Liver (tissue), 3 donors: ENCODE data around the gene SYCP2L.

Experiments used
- EGR1 ChIP-seq, 2 donors: IDR thresholded peaks; 2 replicates each; pipeline ENCODE4 v1.6.1; 2016 to 2018; ENCODE audit warnings: antibody characterized with exemption in 2 of 2, low read depth in 2 of 2
- JUND ChIP-seq, 2 donors: IDR thresholded peaks; 2 replicates each; pipeline ENCODE4 v1.6.1; 2016; ENCODE audit warnings: antibody characterized with exemption in 2 of 2
- TAF1 ChIP-seq: conservative IDR thresholded peaks from 2 replicates; pipeline ENCODE4 v1.6.1; 2016; ENCODE audit warnings: antibody characterized with exemption, mild to moderate bottlenecking
- YY1 ChIP-seq: IDR thresholded peaks from 2 replicates; pipeline ENCODE4 v1.6.1; 2016; ENCODE audit warnings: antibody characterized with exemption, mild to moderate bottlenecking
- TF ChIP-seq, protein P1 (sequence below): fragments of 150-350 bp; IDR thresholded peaks from 2 replicates; pipeline ENCODE4 v1.5.1; 2017; ENCODE audit warnings: improper control_type of control experiment, low read depth, low read length; ENCODE audit not compliant: missing input control
- donor health status: healthy.
- donor health status: healthy.

DNA sequence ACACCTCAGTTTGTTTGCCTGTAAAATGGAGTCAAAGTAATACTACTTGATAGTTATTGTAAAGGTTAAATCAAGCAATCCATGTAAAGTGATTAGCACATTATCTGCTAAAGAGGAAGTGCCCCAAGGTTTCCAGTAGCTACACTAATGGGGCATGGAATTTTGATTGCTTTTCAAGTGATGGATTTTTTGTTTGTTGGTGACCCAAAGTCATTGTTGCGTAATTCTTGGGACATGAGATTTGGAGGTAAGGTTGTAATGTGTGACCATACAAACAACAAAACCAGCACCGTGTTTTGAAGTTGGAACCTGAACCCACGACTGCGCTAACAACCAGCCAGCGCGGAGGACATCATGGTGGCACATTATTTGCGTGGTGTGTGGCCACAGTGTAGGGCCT, 17.2 kb downstream of the SYCP2L start:
- TF ChIP-seq JUND (IDR thresholded peaks at IDR 0.05) (no peak), YY1 (no peak), EGR1 (IDR thresholded peaks at IDR 0.05; ENCODE audit: low read depth in 2 of 2) (no peak), TAF1 (no peak)
- TF ChIP-seq, protein P1, sequence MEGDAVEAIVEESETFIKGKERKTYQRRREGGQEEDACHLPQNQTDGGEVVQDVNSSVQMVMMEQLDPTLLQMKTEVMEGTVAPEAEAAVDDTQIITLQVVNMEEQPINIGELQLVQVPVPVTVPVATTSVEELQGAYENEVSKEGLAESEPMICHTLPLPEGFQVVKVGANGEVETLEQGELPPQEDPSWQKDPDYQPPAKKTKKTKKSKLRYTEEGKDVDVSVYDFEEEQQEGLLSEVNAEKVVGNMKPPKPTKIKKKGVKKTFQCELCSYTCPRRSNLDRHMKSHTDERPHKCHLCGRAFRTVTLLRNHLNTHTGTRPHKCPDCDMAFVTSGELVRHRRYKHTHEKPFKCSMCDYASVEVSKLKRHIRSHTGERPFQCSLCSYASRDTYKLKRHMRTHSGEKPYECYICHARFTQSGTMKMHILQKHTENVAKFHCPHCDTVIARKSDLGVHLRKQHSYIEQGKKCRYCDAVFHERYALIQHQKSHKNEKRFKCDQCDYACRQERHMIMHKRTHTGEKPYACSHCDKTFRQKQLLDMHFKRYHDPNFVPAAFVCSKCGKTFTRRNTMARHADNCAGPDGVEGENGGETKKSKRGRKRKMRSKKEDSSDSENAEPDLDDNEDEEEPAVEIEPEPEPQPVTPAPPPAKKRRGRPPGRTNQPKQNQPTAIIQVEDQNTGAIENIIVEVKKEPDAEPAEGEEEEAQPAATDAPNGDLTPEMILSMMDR, result no peak
